Stimulated activated CD4-positive, alpha-beta T cell treated with anti-CD3 and anti-CD28 coated beads, Interleukin-12 subunit alpha, Interleukin-12 subunit beta, amount 100 ng/mL, for 24 hours (primary cell): ENCODE data around the gene CCNY.
A peak's percentile ranks its signal among the peaks of the same experiment; 100 is the strongest.

Experiments
- DNase-seq, 2 experiments: peaks; one replicate each; pipeline ENCODE4 v3.0.0-alpha.2; 2020; ENCODE audit warnings: low read depth in 2 of 2

Gene CCNY

DNA sequence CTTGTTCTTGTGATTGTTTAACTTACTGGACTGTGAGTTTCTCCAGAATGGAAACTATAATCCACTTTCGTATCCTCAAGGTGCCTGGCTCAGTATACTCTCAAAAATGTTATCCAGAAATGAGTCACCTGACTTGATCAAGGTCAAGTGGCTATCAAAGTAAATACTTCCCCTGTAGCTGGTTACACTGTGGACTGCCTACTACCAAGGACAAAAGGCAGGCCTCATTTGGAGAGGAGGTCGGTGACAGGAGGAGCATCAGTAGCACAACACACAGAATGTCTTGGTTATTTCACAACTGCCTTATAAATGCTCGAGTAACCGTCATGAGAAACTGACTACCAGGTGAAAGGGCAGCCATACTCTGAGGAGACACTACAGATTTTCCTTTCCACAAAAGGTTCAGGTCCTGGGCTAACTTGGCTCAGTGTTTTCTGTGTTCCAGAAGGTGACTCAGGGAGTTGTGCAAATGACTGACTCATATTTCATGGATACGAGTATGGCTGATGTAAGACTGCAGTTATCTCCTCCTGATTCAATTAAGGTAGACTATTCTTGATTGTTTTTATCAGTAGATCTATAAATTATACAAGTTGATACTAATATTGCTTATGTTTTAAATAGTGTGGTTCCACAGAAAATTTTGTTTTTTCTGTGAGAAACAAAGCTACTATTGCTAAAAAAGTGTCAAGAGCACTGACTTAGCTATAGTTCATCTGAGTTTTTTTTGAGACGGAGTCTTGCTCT, 4.2 kb upstream of the CCNY start:
- no peak for DNase-seq

DNA sequence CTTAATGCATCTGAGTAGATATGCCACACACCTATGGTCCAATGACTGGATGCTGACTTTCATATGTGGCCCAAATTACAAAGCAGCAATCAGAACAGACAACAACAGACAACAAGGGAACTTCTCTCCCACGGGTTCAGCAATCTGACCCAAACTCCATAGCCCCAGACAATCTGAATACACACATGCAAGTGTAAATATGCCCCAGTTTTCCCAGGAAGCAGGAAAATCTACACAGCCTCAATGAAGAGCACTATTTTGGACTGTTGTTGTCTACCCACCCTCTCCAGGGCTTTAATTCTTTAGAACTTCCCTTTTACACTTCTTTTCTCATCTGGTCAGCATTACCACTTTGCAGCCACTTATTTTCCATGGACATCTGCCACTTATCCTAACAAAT, 2.0 kb upstream of the CCNY start:
- DNase-seq: no peak

DNA sequence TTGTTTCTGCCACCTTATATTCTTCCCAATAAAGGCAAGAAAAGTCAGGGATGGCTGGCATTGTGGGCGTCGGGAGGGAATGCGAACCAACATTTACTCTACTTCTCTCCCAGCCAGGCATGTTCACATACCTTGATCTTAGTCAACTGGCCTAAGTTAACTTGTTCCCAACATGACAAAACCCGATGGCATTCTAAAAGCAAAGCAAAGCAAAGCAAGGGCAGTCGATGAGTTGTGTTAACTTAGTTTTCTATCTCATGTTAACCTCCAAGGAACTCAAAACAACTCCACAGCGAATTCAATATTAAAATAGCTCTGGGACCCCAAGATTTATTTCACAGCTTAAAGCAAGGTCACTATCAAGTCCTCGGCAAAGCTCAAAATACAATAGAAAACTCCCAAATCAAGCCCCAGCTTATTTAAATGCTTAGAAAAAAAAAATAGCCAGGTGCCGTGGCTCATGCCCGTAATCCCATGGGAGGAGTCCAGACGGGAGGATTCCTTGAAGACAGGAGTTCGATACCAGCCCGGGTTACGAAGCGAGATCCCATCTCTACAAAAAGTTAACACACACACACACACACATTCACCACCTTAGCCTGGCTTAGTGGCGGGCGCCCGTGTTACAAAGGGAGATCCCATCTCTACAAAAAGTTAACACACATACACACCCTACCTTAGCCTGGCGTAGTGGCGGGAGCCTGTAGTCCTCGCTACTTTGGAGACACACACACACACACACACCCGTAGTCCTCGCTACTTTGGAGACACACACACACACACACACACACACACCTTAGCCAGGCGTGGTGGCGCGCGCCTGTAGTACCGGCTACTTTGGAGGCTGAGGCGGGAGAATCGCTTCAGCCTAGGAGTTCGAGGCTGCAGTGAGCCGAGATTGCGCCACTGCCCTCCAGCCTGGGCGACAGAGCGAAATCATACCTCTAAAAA, 901 bp upstream of the CCNY start:
- peak in 1 of 2 experiments; percentile 9 for DNase-seq

DNA sequence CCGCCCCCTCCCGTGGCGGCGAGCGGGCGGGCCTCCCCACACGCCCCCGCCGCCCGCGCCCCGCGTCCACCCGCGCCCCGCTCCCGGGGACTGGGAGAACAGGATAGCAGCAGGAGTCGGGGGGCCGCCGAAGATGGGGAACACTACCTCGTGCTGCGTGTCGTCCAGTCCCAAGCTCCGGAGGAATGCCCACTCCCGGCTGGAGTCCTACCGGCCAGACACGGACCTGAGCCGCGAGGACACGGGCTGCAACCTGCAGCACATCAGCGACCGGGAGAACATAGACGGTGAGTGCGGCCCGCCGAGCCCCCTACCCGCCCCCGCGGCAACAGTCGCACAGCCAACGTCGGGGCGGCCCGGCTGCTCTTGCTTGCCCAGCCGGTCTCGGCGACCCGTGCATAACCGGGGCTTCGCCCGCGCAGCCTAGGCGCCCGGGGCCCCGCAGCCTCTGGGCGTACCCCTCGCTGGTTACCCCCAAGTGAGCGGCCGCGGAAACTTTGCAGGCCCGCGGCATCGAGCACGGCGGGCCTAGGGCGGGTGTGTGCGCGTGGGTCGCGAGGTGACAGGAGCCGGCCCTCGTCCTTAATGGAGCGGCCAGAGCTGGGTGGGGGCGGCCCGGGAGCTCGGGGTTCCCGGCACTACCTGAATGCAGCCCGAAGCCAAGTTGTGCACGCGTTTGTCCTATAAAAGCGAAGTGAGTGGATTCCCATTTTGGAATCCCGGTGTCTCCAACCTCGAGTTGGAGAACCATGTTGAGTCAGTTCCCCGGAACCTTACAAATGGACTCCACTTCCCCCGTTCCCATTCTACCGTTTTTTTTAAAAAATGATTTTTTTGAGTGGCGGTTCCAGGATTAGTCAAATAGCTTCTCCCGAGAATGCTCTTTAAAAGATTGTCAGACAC, 863 bp downstream of the CCNY start:
- no peak for DNase-seq

DNA sequence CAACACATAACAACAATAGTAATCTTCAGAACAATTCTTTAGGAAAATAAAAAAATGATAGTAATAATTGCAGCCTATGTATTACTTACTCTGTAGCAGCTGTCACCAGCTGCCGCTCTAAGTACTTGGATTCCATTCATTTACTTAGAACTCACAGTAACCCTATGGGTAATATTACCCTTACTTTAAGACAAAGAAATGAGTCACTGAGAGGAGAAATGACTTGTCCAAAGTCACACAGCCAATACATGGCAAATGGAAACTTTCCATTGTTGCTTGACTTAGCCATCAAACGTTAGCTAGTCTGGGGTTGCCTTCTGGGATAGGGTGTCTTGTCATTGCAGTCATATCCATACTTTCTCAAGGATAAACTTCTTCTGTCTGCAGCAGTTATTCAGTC, 3.6 kb downstream of the CCNY start:
- no peak for DNase-seq

DNA sequence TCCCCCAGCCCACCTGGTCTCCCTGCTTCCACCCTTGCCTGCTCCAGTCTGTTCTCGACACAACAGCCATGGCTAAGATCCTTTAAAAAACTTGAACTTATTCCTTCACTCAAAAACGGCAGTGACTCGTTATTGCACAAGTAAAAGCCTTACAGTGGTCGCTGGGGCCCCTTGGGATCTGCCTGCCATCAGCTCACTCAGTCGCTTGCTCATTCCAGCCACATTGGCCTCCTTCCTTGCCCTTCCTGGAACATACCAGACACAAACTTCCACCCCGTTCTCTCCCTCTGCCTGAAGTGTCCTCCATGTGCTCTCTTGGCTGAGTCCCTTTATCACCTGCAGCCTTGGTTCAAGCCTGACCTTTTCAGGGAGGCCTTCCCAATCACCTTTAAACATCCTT, 4.7 kb downstream of the CCNY start:
- no peak for DNase-seq

DNA sequence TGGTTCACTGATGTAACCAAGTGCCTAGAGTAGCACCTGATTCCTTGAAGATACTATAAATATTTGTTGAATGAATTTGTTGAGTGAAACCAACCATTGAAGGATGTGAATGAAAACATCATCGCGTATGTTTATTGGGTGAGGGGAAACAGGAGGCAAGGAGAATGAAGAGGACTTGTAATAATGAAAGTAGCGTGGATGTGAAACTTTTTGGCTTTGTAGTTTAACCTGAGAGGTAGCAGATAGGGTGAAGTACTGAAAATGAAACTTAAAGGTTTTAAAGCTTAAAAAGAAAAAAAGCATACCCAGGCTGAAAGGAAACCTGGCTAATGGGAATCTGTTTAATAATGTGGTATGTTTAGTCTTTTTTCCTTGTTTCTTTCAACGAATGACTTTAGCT, 5.2 kb downstream of the CCNY start:
- no peak for DNase-seq

DNA sequence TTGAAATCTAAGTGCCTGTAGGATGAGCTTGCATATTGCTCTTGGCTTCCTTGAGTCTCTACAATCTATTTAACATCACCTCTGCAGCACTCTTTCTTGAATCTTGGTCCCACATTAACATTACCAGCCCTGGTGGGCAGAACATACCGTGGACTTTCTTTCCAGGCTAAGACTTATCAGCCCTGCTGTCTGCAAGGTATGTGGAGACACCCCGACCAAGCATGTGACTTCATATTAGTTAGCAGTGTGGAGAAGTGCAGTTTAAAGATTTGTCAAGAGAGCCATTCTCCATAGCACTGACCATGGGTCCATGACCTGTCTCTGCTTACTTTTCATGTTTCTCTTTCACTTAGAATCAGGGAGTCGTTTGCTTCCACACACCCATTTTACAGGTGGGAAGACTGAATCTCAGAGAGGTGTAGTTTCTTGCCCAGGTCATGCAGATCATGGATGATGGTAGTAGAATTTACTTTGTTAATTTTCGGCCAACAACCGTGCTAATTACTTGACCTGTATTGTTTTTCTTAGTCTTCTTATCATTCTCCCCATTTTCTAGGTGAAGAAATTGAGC, 6.0 kb downstream of the CCNY start:
- no peak for DNase-seq

DNA sequence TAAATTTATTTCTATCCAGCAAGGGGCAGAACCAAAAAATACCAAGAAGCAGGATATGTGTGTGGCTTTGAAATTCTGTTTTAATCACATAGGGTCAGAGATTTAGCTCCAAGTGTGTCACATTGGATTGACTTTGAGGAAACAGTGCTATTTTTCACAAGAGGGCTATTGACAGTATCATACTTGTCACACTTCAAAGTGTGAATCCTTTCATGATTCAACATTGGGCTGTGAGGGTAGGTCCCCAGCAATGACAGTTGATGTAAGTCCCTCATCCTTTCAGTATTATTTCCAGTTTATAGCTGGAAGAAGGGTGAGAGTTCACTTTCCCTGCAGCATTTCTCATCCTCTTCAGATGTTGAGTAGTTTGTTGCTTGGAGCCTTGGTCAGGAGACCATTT, 7.4 kb downstream of the CCNY start:
- DNase-seq: no peak

DNA sequence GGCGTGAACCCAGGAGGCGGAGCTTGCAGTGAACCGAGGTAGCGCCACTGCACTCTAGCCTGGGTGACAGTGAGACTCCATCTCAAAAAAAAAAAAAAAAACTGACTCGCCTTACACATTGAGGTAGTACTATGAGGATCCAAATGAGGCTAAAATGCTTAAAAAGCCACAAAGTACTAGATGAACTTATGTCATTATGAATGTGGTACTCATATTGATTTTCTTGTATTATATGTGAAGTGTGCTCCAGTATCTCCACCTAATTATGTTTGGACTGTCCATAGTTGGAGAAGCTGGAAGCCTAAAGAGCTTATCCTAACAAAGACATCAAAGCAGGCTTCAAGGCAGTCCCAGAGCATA, 9.1 kb downstream of the CCNY start:
- no peak for DNase-seq

DNA sequence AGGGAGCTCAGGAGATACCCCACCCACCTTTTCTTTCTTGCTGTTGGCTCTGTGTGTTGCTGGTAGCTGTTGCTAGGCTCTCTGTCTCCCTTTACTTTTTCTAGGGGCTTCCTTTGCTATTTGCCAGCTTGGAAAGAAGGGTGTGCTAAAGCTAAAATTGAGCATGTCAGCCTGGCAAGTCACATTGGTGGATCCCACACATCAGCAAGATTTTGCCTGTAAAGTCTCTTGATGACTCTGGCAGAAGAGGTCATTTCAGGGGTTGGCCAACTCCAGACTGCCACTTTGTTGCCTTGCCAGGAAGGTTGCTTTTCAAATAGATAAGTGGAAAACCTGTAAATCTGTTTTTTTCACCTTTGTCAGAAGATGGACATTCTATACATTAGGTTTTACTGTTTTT, 9.9 kb downstream of the CCNY start:
- no peak for DNase-seq

DNA sequence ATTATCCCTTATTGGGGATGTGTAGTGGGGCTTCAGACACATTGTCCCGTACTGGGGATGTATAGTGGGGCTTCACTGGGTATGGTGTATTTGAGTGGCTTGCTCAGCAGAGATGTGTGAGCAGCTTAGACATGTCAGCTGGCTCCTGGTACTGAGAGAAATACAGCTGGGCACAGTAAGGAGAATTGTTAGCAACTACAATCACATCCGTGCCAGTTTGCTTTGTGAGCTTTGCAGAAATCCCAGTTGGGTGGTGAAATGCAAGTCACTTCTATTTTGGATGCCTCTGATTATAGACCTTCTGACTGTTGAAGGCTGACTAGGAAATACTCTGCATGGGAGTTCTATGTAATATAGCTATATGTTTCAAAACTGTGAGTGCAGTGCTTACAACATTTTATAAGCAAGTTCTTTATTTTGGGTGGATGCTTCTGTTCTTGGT, 10.8 kb downstream of the CCNY start:
- no peak for DNase-seq

DNA sequence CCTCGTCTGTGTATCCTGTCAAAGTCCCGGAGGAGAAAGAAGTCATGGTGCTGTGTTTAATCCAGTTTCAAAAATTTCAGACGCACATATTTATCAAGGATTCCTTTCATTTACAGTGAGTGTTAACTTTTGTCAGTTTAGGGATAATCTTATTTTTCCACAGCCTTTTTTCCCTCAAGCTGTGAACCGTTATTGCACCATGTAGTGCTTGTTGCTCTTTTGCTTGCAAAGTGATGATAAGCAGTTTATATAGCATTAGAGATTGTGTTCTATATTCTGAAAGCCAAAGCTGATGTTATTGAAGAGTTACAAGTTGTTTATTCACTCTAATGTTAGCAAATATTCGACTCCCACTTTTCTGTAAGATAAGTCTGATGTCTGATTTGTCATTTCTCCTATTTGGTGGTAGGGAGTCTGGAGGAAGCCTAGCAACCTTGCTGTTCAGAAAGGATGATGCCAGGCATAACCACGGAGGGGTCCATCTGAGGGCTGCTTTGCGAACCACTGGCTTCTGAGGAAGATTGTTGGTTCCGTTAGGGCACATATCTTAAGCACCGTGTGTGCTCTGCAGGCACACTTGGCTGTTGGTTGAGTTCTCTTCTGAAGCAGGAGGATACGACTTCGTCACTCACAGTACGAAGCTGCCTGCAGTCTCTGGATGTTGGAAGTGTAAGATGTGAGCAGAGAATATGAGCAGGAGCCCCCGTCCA, 11.7 kb downstream of the CCNY start:
- no peak for DNase-seq

DNA sequence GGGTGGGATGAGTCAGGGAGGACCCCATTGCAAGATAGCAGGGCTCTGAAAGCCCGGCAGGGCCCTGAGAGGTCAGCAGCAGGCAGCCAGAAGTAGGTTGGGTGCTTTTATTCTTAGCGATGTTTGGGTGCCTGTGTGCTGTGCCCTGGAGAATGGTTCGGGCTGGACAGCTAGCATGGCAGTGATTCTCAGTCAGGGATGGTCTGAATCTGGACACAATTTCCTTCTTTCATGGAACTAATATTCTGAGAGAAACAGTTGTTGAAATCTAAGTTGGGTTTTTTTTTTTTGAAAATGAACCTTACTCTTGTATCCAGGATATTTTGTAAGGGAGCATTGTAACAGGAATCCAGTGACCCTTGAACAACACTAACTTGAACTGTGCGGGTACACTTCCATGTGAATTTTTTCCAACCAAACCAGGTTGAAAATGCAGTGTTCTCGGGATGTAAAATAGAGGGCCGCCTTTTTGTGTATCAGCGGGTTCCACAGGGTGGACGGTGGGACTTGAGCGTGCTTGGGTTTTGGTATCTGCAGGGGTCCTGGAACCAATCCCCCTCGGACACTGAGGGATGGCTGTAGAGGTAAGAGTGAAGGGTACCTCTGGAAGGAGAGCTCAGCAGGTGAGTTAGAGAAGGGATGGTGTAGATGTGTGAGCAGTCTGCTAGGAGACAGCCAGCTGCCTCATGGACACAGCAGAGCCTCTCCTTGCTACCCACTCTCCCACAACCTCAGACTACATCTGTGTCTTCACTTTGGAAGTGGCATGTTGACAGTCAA, 12.5 kb downstream of the CCNY start:
- no peak for DNase-seq

DNA sequence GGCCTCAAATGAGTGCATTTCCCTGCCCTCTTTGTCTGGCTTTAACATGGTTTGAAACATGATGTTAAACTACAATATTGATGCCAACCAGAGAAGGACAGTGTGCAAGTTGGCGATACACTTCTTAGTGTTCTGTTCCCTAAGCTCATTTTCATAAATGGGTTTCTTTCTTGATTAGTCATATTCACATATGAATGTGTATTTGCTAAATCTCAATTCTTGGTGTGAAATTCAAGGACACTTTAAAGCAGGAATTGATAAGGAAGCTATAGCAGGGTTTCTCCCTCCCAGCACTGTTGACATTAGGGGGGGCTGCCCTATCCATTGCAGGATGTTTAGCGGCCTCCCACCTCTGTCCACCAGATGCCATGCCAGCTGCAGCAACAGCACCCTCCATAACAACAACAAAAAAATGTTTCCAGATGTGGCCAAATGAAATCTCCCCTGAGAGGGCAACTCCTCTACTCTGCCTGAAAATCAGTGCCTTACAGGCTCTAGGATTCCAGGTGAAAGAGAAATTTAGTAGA, 13.1 kb downstream of the CCNY start:
- DNase-seq: no peak

DNA sequence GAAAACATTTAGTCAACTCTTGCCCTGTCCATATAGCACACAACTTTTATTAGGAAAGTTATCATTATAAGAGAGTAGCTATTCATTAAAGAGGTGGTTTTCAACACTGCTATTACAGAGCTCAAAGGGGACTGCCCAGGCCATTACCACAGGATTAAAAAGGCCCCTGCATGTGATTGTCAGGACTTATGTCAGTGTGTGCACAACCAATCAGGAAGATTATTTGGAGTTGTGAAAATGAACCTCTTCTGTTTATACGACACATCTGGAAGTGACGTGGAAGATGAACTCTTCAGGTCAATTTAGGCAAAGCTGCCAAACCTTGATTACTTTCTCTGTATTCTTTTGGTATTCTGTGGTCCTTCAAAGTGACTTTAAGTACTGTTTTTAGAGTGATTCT, 14.7 kb downstream of the CCNY start:
- no peak for DNase-seq

DNA sequence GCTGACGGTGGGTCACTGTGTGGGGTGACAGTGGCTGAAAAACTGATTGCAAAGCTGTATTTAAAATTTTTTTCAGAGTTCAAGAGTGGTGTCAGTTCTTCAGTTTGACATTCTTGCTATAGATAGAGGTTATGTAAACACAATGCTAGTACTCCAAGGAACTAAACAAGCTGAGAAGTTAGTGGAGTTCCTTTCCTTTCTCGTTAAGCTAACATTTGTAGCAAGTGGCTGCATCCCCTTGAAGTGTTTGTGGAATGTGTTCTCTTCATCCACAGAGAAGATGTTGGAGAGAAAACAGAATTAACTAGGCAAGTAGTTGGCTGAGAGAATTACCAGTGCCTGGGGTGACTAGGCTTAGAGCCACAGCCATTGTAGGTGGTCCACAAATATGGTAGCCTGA, 15.8 kb downstream of the CCNY start:
- no peak for DNase-seq

DNA sequence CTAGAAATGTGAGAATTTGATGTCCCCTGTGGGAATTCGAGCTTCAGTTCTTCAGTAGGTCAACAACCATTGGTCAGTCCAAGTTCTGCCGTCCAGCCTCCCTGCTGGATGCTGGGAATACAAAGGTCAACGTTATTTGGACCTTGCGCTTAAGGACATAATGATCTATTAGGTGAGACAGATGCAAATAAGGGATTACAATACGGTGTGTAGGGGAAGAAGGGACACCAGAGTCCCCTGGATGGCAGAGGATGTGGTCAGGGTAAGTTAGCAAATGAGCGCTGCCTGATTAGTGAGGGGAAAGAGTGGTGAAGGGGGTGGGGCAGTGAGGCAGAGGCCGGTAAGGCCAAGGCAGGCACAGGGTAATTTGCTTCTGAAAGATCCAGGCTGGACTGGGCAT, 16.2 kb downstream of the CCNY start:
- DNase-seq: no peak

DNA sequence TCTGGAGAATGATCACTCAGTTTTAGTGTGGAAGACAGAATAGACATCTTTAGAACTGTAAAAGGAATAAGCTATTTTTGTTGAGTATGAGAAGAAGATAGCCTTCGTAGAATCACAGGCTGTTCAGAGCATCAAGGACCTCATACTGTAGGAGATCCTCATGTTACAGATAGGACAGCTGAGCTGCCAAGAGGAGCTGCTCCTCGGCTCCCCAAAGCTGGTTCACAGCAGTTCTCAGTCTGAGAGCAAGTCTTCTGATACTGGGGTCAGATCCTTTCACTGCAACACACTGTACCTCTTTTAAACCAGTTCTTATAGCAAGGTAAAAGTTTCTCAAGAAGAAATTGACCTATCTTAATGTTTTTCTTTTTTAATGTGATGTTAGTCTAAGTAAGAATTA, 17.1 kb downstream of the CCNY start:
- DNase-seq: no peak

DNA sequence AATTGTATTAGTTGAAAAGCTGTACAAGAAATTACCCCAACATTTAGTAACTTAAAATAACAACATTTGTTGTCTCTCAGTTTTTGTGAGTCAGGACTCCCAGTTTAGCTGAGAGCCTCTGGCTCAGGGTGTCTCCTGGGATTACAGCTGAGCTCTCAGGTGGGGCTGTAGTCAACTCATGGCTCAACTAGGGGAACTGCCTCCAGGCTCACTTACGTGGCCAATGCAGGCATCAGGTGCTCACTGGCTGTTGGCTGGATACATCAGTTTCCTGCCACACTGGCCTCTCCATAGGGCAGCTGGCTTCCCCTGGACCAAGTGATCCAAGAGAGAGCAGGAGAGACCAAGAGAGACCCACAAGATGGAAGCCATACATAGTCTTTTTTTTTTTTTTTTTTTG, 17.5 kb downstream of the CCNY start:
- no peak for DNase-seq
